GM12878 (cell line): ENCODE results near the gene ARF3. TPM values are rescaled to one million over a fixed set of nuclear protein-coding genes. Genes with fewer than 3 reads are reported as not detected.

ENCODE experiments used
- ATAC-seq: fragments of 200-7000 bp; cut with Tn5 transposase; 3 replicates; pipeline ENCODE4 v1.9.1; 2020; ENCODE audit warnings: mild to moderate bottlenecking, moderate library complexity
- BruUV-seq: library from RNA; stranded (reverse); fragments of 400-500 nt; replicated peaks from 2 replicates; lab custom pipeline; 2021; lab: Mats Ljungman, UMichigan
- CTCF ChIA-PET: fragments of 300-600 bp; sonication (Branson Sonifier 250); formaldehyde crosslinking; extraction: SDS; loops from one replicate; lab custom pipeline; 2021; ENCODE audit warnings: inconsistent platforms; lab: Yijun Ruan, JAX
- POLR2A ChIA-PET: fragments of 350-600 bp; formaldehyde crosslinking; extraction: SDS; loops from one replicate; lab custom pipeline; 2021; ENCODE audit warnings: inconsistent platforms; lab: Charles Lee
- RAD21 ChIA-PET: fragments of 300-600 bp; sonication (Branson Sonifier 250); formaldehyde crosslinking; loops from one replicate; lab custom pipeline; 2023; ENCODE audit warnings: antibody characterized with exemption; ENCODE audit not compliant: unreplicated experiment; lab: Charles Lee
- SMC1A ChIA-PET: fragments of 300-600 bp; sonication (Branson Sonifier 250); formaldehyde crosslinking; loops from one replicate; lab custom pipeline; 2023; ENCODE audit not compliant: unreplicated experiment, uncharacterized antibody; lab: Charles Lee
- DNase-seq: peaks from one replicate; pipeline ENCODE4 v3.0.0-alpha.2; 2011; ENCODE audit warnings: low read depth, low spot score
- FAIRE-seq: peaks from 3 replicates; lab custom pipeline; 2011; peaks lifted over from hg19 to GRCh38; lab: Jason Lieb, UNC
- H2AFZ ChIP-seq: 2 replicates; pipeline ENCODE4 v1.6.0; 2011; ENCODE audit warnings: low read depth, low read length, control low read depth; ENCODE audit not compliant: control insufficient read depth
- H3K27ac ChIP-seq: 2 replicates; pipeline ENCODE4 v1.5.1; 2011; ENCODE audit warnings: control low read depth; ENCODE audit not compliant: control insufficient read depth, insufficient read depth
- H3K27me3 ChIP-seq, 2 experiments: replicated peaks in 1 of 2; 2 replicates each; pipeline versions ENCODE4 v1.6.0 to v1.6.1; 2011; ENCODE audit warnings: low read length in 1 of 2; ENCODE audit not compliant: control insufficient read depth in 2 of 2, insufficient read depth in 2 of 2
- H3K36me3 ChIP-seq, 2 experiments: 2 replicates each; pipeline ENCODE4 v1.5.1; 2011; ENCODE audit warnings: low read length in 1 of 2; ENCODE audit not compliant: control insufficient read depth in 2 of 2, insufficient read depth in 2 of 2
- H3K4me1 ChIP-seq: 2 replicates; pipeline ENCODE4 v1.6.1; 2011; ENCODE audit warnings: mild to moderate bottlenecking, low read length, moderate library complexity, mixed read lengths; ENCODE audit not compliant: control insufficient read depth, insufficient read depth
- H3K4me2 ChIP-seq: 2 replicates; pipeline ENCODE4 v1.6.0; 2011; ENCODE audit warnings: control low read depth; ENCODE audit not compliant: control insufficient read depth, insufficient read depth
- H3K4me3 ChIP-seq: fragments of 200-600 bp; sonication (generic); 2 replicates; pipeline ENCODE4 v1.5.1; 2016
- H3K79me2 ChIP-seq: 2 replicates; pipeline ENCODE4 v1.6.0; 2011; ENCODE audit warnings: low read length; ENCODE audit not compliant: control insufficient read depth, insufficient read depth
- H3K9ac ChIP-seq: 2 replicates; pipeline ENCODE4 v1.8.0; 2011; ENCODE audit warnings: low read length, control low read depth, mixed read lengths; ENCODE audit not compliant: control insufficient read depth, insufficient read depth
- H3K9me3 ChIP-seq: replicated peaks from 3 replicates; pipeline ENCODE4 v1.5.1; 2011; ENCODE audit warnings: mild to moderate bottlenecking, low read length; ENCODE audit not compliant: control insufficient read depth, insufficient read depth
- H4K20me1 ChIP-seq: 2 replicates; pipeline ENCODE4 v1.6.0; 2011; ENCODE audit not compliant: control insufficient read depth, insufficient read depth
- BMI1 ChIP-seq: fragments of 450-650 bp; IDR thresholded peaks from 2 replicates; pipeline ENCODE4 v1.6.1; 2016; ENCODE audit warnings: mild to moderate bottlenecking, moderate library complexity, borderline replicate concordance
- CHD1 ChIP-seq: IDR thresholded peaks from 2 replicates; pipeline ENCODE4 v1.6.1; 2012; ENCODE audit warnings: low read depth, low read length, improper control_type of control experiment
- RB1 ChIP-seq: fragments of 450-650 bp; formaldehyde crosslinking; IDR thresholded peaks from 2 replicates; pipeline ENCODE4 v1.6.1; 2017; ENCODE audit warnings: mild to moderate bottlenecking, borderline replicate concordance
- ZSCAN29 ChIP-seq: fragments of 450-650 bp; IDR thresholded peaks from 2 replicates; pipeline ENCODE4 v1.6.1; 2017; ENCODE audit warnings: mild to moderate bottlenecking, moderate library complexity
- WGBS: methylation state at CpG from one replicate; pipeline ENCODE4 v1.1.6; 2016; ENCODE audit warnings: low lambda C conversion rate; ENCODE audit not compliant: insufficient replicate concordance, insufficient coverage; ENCODE audit errors: missing lambda C conversion rate; 5-methylcytosine and 5-hydroxymethylcytosine counted together
- in situ Hi-C: fragments of 300-500 bp; cut with MboI; formaldehyde crosslinking; loops from 9 replicates; pipeline ENCODE4 v1.14.3; 2018; ENCODE audit warnings: mixed read lengths
- intact Hi-C: fragments of 100-400 bp; cut with micrococcal nuclease; formaldehyde crosslinking; loops from one replicate; pipeline ENCODE4 v1.14.2; 2022; ENCODE audit not compliant: unreplicated experiment
- polyA plus RNA-seq, 11 experiments: library from polyadenylated mRNA; depleted of rRNA in 4 of 11; unstranded in 6 of 11; stranded (reverse) in 5 of 11; fragments of >200 nt; fragmentation: Nextera tagmentation in 4 of 11; fragmentation: Illumina TruSeq in 1 of 11; extraction: Ambion mirVana in 4 of 11; extraction: Trizol in 1 of 11; gene quantifications; 1 replicate in 1 of 11; 2 replicates in 10 of 11; pipeline versions ENCODE4 v1.2.1 to v1.2.3, GENCODE V29; 2011 to 2016; ENCODE audit warnings: inconsistent platforms in 2 of 11, missing spikeins in 2 of 11, low read depth in 1 of 11
- small RNA-seq: library from RNA; depleted of rRNA; stranded (forward); fragments of <200 nt; gene quantifications from one replicate; pipeline ENCODE3, GENCODE V24; 2014
- total RNA-seq, 4 experiments: library from RNA; depleted of rRNA in 3 of 4; stranded (reverse); fragments of >200 nt in 3 of 4; fragmentation: Illumina TruSeq in 1 of 4; extraction: Trizol in 1 of 4; gene quantifications; 2 replicates each; pipeline versions ENCODE4 v1.2.1 to v1.2.3, GENCODE V29; 2013 to 2021
- TF ChIP-seq, protein P1 (sequence below): fragments of 450-650 bp; IDR thresholded peaks from 2 replicates; pipeline ENCODE4 v1.6.1; 2017; ENCODE audit warnings: mild to moderate bottlenecking, moderate library complexity
- TF ChIP-seq, protein P2 (sequence below): fragments of 450-650 bp; conservative IDR thresholded peaks from 2 replicates; pipeline ENCODE4 v1.6.1; 2017; ENCODE audit warnings: mild to moderate bottlenecking, moderate library complexity

The ARF3 gene
- total and polyA plus RNA-seq, 10 of the 15 experiments (the other 5 are each of a cell fraction or from before 2014, with no cell fraction given): 8.7 to 263 (median 74.4) TPM

DNA sequence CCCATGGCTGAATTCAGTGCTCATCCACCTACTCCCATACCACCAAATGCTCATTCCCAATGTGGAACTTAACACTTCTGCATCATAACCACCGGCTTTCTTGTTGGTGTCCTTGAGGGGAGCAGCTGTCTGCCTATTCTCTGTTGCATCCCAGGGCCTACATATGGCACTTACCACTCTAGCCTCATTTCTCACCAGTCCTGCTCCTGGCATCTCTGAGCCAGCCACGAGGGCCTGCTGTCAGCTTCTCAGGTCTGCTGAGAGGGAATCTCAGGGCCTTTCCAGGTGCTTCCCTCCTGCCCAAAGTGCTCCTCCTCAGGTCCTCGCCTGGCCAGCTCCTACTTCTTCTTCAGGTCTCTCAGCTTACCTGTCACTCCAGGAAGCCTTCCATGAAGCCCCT lies 67.6 kb downstream of the ARF3 start:
- in situ Hi-C loops: loop anchor here (5.0 kb wide), 1 partner anchor 37 kb away; the partner anchor contains the start of gene DDX23

More for the DNA sequence above, 67.6 kb downstream of the ARF3 start:
- H3K4me2 ChIP-seq: no peak overlapping the region
- H3K9ac ChIP-seq: no peak overlapping the region
- H3K27ac ChIP-seq: no peak overlapping the region
- ATAC-seq (no peak), FAIRE-seq (no peak), DNase-seq (no peak)
- no peaks in the 10 kb centered on the region; a peak in 1 of 4 replicates for H3K27me3 ChIP-seq
- no peaks in the 10 kb centered on the region for H4K20me1 ChIP-seq
- ChIA-PET RAD21 (interaction anchor here (0.6 to 7.9 kb wide), 5 partner anchors 11 to 105 kb away, joined by 3 to 167 read pairs (median 7); partner anchors contain the start of genes DDX23 and RND1), POLR2A (interaction anchor here (0.8 to 2.9 kb wide), 4 partner anchors 24 to 36 kb away, joined by 4 to 22 read pairs (median 6); partner anchors contain the start of gene RND1), CTCF (interaction anchor here (0.8 to 5.5 kb wide), 25 partner anchors 11 to 144 kb away, joined by 3 to 271 read pairs (median 5); partner anchors contain the start of genes CACNB3, DDX23, FKBP11 and RND1), SMC1A (interaction anchor here (1.1 to 4.3 kb wide), 10 partner anchors 11 to 99 kb away, joined by 3 to 145 read pairs (median 4); partner anchors contain the start of genes DDX23 and RND1)
- no peaks in the 10 kb centered on the region for H3K36me3 ChIP-seq
- intact Hi-C loops: loop anchor here (1.0 kb wide), 1 partner anchor 36 kb away; no protein-coding TSS in a partner anchor
- no peaks in the 10 kb centered on the region for H3K4me1 ChIP-seq
- no TSS peak for BruUV-seq
- 33% methylated on average over 3 of the region's 3 CpGs for WGBS
- H3K9me3 ChIP-seq: no peaks in the 10 kb centered on the region
- H3K4me3 ChIP-seq: no peak overlapping the region
- TF ChIP-seq BMI1: no peak
- TF ChIP-seq, protein P1, sequence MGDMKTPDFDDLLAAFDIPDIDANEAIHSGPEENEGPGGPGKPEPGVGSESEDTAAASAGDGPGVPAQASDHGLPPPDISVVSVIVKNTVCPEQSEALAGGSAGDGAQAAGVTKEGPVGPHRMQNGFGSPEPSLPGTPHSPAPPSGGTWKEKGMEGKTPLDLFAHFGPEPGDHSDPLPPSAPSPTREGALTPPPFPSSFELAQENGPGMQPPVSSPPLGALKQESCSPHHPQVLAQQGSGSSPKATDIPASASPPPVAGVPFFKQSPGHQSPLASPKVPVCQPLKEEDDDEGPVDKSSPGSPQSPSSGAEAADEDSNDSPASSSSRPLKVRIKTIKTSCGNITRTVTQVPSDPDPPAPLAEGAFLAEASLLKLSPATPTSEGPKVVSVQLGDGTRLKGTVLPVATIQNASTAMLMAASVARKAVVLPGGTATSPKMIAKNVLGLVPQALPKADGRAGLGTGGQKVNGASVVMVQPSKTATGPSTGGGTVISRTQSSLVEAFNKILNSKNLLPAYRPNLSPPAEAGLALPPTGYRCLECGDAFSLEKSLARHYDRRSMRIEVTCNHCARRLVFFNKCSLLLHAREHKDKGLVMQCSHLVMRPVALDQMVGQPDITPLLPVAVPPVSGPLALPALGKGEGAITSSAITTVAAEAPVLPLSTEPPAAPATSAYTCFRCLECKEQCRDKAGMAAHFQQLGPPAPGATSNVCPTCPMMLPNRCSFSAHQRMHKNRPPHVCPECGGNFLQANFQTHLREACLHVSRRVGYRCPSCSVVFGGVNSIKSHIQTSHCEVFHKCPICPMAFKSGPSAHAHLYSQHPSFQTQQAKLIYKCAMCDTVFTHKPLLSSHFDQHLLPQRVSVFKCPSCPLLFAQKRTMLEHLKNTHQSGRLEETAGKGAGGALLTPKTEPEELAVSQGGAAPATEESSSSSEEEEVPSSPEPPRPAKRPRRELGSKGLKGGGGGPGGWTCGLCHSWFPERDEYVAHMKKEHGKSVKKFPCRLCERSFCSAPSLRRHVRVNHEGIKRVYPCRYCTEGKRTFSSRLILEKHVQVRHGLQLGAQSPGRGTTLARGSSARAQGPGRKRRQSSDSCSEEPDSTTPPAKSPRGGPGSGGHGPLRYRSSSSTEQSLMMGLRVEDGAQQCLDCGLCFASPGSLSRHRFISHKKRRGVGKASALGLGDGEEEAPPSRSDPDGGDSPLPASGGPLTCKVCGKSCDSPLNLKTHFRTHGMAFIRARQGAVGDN: no peak
- no peak for TF ChIP-seq ZSCAN29
- TF ChIP-seq RB1: no peak
- TF ChIP-seq, protein P2, sequence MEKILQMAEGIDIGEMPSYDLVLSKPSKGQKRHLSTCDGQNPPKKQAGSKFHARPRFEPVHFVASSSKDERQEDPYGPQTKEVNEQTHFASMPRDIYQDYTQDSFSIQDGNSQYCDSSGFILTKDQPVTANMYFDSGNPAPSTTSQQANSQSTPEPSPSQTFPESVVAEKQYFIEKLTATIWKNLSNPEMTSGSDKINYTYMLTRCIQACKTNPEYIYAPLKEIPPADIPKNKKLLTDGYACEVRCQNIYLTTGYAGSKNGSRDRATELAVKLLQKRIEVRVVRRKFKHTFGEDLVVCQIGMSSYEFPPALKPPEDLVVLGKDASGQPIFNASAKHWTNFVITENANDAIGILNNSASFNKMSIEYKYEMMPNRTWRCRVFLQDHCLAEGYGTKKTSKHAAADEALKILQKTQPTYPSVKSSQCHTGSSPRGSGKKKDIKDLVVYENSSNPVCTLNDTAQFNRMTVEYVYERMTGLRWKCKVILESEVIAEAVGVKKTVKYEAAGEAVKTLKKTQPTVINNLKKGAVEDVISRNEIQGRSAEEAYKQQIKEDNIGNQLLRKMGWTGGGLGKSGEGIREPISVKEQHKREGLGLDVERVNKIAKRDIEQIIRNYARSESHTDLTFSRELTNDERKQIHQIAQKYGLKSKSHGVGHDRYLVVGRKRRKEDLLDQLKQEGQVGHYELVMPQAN: no peak
- no peak for TF ChIP-seq CHD1
- no peak overlapping the region for H2AFZ ChIP-seq
- no peaks in the 10 kb centered on the region for H3K79me2 ChIP-seq

Small RNA genes lying within 50 kb of the gene (small RNA-seq; reads per million reads assigned to genes)
- gene AC073610.1 (not detected), gene RNU6-600P (not detected), gene RNU6-940P (not detected)

Other genes with a start within 250 kb of the ARF3 start
Only the 7 nearest of the 16 such genes appear.
- 1.5 and 2.0 TPM in 2 replicates for gene RND1, start 91.6 kb downstream of the ARF3 start, total RNA-seq (2014; rRNA removed)
- 1.2 and 1.3 TPM in 2 replicates for gene RND1, start 91.6 kb downstream of the ARF3 start, total RNA-seq (2014; rRNA removed; fragmentation: Illumina TruSeq; extraction: Trizol)
- 3.8 and 4.2 TPM in 2 replicates for gene RND1, start 91.6 kb downstream of the ARF3 start, total RNA-seq (2021)
- 3.7 and 5.1 TPM in 2 replicates for gene RND1, start 91.6 kb downstream of the ARF3 start, polyA plus RNA-seq (2011; rRNA removed)
- 3.3 and 3.7 TPM in 2 replicates for gene RND1, start 91.6 kb downstream of the ARF3 start, polyA plus RNA-seq (2014; fragmentation: Illumina TruSeq; extraction: Trizol)
- under 1 TPM; 0.24 to 0.42 TPM for gene RND1, start 91.6 kb downstream of the ARF3 start, polyA plus RNA-seq (2014; fragmentation: Nextera tagmentation; extraction: Ambion mirVana)
- gene RND1, start 91.6 kb downstream of the ARF3 start, polyA plus RNA-seq (2014; rRNA removed): 3.2 and 3.6 TPM in 2 replicates
- 1 to 10 TPM; 1.1 to 1.5 TPM for gene RND1, start 91.6 kb downstream of the ARF3 start, polyA plus RNA-seq (2016; fragmentation: Nextera tagmentation; extraction: Ambion mirVana)
- gene FKBP11, start 32.0 kb downstream of the ARF3 start, total RNA-seq (2014; rRNA removed): 29.5 and 34.8 TPM in 2 replicates
- gene FKBP11, start 32.0 kb downstream of the ARF3 start, total RNA-seq (2014; rRNA removed; fragmentation: Illumina TruSeq; extraction: Trizol): 40.6 and 43.1 TPM in 2 replicates
- gene FKBP11, start 32.0 kb downstream of the ARF3 start, total RNA-seq (2021): 58.2 and 59.4 TPM in 2 replicates
- 16.5 and 25.0 TPM in 2 replicates for gene FKBP11, start 32.0 kb downstream of the ARF3 start, polyA plus RNA-seq (2011; rRNA removed)
- 47.3 and 56.3 TPM in 2 replicates for gene FKBP11, start 32.0 kb downstream of the ARF3 start, polyA plus RNA-seq (2014; fragmentation: Illumina TruSeq; extraction: Trizol)
- 10 to 100 TPM; 55.2 to 83.4 TPM for gene FKBP11, start 32.0 kb downstream of the ARF3 start, polyA plus RNA-seq (2014; fragmentation: Nextera tagmentation; extraction: Ambion mirVana)
- 56.8 and 67.1 TPM in 2 replicates for gene FKBP11, start 32.0 kb downstream of the ARF3 start, polyA plus RNA-seq (2014; rRNA removed)
- 100 to 1,000 TPM; 133 to 135 TPM for gene FKBP11, start 32.0 kb downstream of the ARF3 start, polyA plus RNA-seq (2016; fragmentation: Nextera tagmentation; extraction: Ambion mirVana)
- gene WNT10B, start 14.2 kb upstream of the ARF3 start, total RNA-seq (2014; rRNA removed): 0.27 and 0.45 TPM in 2 replicates
- gene WNT10B, start 14.2 kb upstream of the ARF3 start, total RNA-seq (2014; rRNA removed; fragmentation: Illumina TruSeq; extraction: Trizol): 0.27 and 0.37 TPM in 2 replicates
- 0.61 and 0.95 TPM in 2 replicates for gene WNT10B, start 14.2 kb upstream of the ARF3 start, total RNA-seq (2021)
- 1.1 and 1.5 TPM in 2 replicates for gene WNT10B, start 14.2 kb upstream of the ARF3 start, polyA plus RNA-seq (2011; rRNA removed)
- 0.16 and 0.22 TPM in 2 replicates for gene WNT10B, start 14.2 kb upstream of the ARF3 start, polyA plus RNA-seq (2014; fragmentation: Illumina TruSeq; extraction: Trizol)
- gene WNT10B, start 14.2 kb upstream of the ARF3 start, polyA plus RNA-seq (2014; fragmentation: Nextera tagmentation; extraction: Ambion mirVana): under 1 TPM; 0.09 to 0.10 TPM
- 0.70 and 0.73 TPM in 2 replicates for gene WNT10B, start 14.2 kb upstream of the ARF3 start, polyA plus RNA-seq (2014; rRNA removed)
- gene WNT10B, start 14.2 kb upstream of the ARF3 start, polyA plus RNA-seq (2016; fragmentation: Nextera tagmentation; extraction: Ambion mirVana): under 1 TPM; 0.21 to 0.46 TPM
- not detected in 2 replicates for gene WNT1, start 20.8 kb upstream of the ARF3 start, total RNA-seq (2014; rRNA removed)
- gene WNT1, start 20.8 kb upstream of the ARF3 start, total RNA-seq (2014; rRNA removed; fragmentation: Illumina TruSeq; extraction: Trizol): not detected in 2 replicates
- not detected in 2 replicates for gene WNT1, start 20.8 kb upstream of the ARF3 start, total RNA-seq (2021)
- not detected in 2 replicates for gene WNT1, start 20.8 kb upstream of the ARF3 start, polyA plus RNA-seq (2011; rRNA removed)
- not detected in 2 replicates for gene WNT1, start 20.8 kb upstream of the ARF3 start, polyA plus RNA-seq (2014; fragmentation: Illumina TruSeq; extraction: Trizol)
- not detected for gene WNT1, start 20.8 kb upstream of the ARF3 start, polyA plus RNA-seq (2014; fragmentation: Nextera tagmentation; extraction: Ambion mirVana)
- gene WNT1, start 20.8 kb upstream of the ARF3 start, polyA plus RNA-seq (2014; rRNA removed): not detected in 2 replicates
- gene WNT1, start 20.8 kb upstream of the ARF3 start, polyA plus RNA-seq (2016; fragmentation: Nextera tagmentation; extraction: Ambion mirVana): not detected
- 9.6 and 11.4 TPM in 2 replicates for gene DDN, start 41.9 kb upstream of the ARF3 start, total RNA-seq (2014; rRNA removed)
- gene DDN, start 41.9 kb upstream of the ARF3 start, total RNA-seq (2014; rRNA removed; fragmentation: Illumina TruSeq; extraction: Trizol): 5.1 and 5.5 TPM in 2 replicates
- 11.5 and 13.4 TPM in 2 replicates for gene DDN, start 41.9 kb upstream of the ARF3 start, total RNA-seq (2021)
- 1.5 and 2.0 TPM in 2 replicates for gene DDN, start 41.9 kb upstream of the ARF3 start, polyA plus RNA-seq (2011; rRNA removed)
- 3.0 and 6.1 TPM in 2 replicates for gene DDN, start 41.9 kb upstream of the ARF3 start, polyA plus RNA-seq (2014; fragmentation: Illumina TruSeq; extraction: Trizol)
- under 1 TPM; 0.10 to 0.22 TPM for gene DDN, start 41.9 kb upstream of the ARF3 start, polyA plus RNA-seq (2014; fragmentation: Nextera tagmentation; extraction: Ambion mirVana)
- 7.4 and 10.1 TPM in 2 replicates for gene DDN, start 41.9 kb upstream of the ARF3 start, polyA plus RNA-seq (2014; rRNA removed)
- gene DDN, start 41.9 kb upstream of the ARF3 start, polyA plus RNA-seq (2016; fragmentation: Nextera tagmentation; extraction: Ambion mirVana): 1 to 10 TPM in 1 of 2 experiments, under 1 TPM in 1; 0.70 to 1.0 TPM
- 49.5 and 58.1 TPM in 2 replicates for gene PRKAG1, start 61.3 kb upstream of the ARF3 start, total RNA-seq (2014; rRNA removed)
- gene PRKAG1, start 61.3 kb upstream of the ARF3 start, total RNA-seq (2014; rRNA removed; fragmentation: Illumina TruSeq; extraction: Trizol): 62.6 and 62.8 TPM in 2 replicates
- gene PRKAG1, start 61.3 kb upstream of the ARF3 start, total RNA-seq (2021): 43.7 and 46.4 TPM in 2 replicates
- gene PRKAG1, start 61.3 kb upstream of the ARF3 start, polyA plus RNA-seq (2011; rRNA removed): 91.6 and 102 TPM in 2 replicates
- 80.9 and 102 TPM in 2 replicates for gene PRKAG1, start 61.3 kb upstream of the ARF3 start, polyA plus RNA-seq (2014; fragmentation: Illumina TruSeq; extraction: Trizol)
- gene PRKAG1, start 61.3 kb upstream of the ARF3 start, polyA plus RNA-seq (2014; fragmentation: Nextera tagmentation; extraction: Ambion mirVana): 10 to 100 TPM; 61.5 to 70.9 TPM
- 38.3 and 44.5 TPM in 2 replicates for gene PRKAG1, start 61.3 kb upstream of the ARF3 start, polyA plus RNA-seq (2014; rRNA removed)
- 10 to 100 TPM; 58.5 to 60.3 TPM for gene PRKAG1, start 61.3 kb upstream of the ARF3 start, polyA plus RNA-seq (2016; fragmentation: Nextera tagmentation; extraction: Ambion mirVana)
- 10.7 and 13.3 TPM in 2 replicates for gene KMT2D, start 103.3 kb upstream of the ARF3 start, total RNA-seq (2014; rRNA removed)
- 9.6 and 10.8 TPM in 2 replicates for gene KMT2D, start 103.3 kb upstream of the ARF3 start, total RNA-seq (2014; rRNA removed; fragmentation: Illumina TruSeq; extraction: Trizol)
- 57.9 and 71.5 TPM in 2 replicates for gene KMT2D, start 103.3 kb upstream of the ARF3 start, total RNA-seq (2021)
- 4.6 and 7.9 TPM in 2 replicates for gene KMT2D, start 103.3 kb upstream of the ARF3 start, polyA plus RNA-seq (2011; rRNA removed)
- 39.7 and 45.6 TPM in 2 replicates for gene KMT2D, start 103.3 kb upstream of the ARF3 start, polyA plus RNA-seq (2014; fragmentation: Illumina TruSeq; extraction: Trizol)
- 1 to 10 TPM in 1 of 2 experiments, under 1 TPM in 1; 0.51 to 1.2 TPM for gene KMT2D, start 103.3 kb upstream of the ARF3 start, polyA plus RNA-seq (2014; fragmentation: Nextera tagmentation; extraction: Ambion mirVana)
- gene KMT2D, start 103.3 kb upstream of the ARF3 start, polyA plus RNA-seq (2014; rRNA removed): 32.7 and 33.8 TPM in 2 replicates
- 10 to 100 TPM; 10.1 to 10.6 TPM for gene KMT2D, start 103.3 kb upstream of the ARF3 start, polyA plus RNA-seq (2016; fragmentation: Nextera tagmentation; extraction: Ambion mirVana)